Stimulated activated CD4-positive, alpha-beta T cell treated with anti-CD3 and anti-CD28 coated beads, TNF-alpha, amount 100 ng/mL, for 48 hours (primary cell): Measurements from ENCODE around the gene RGS14.
"Not testable (repeated sequence)": the region's sequence is repeated elsewhere in the genome, so short reads cannot be mapped to it uniquely, and the experiment has no call there.

Experiments used
- DNase-seq, 3 donors: peaks; one replicate each; pipeline ENCODE4 v3.0.0-alpha.2; 2020; ENCODE audit warnings: low read depth in 3 of 3

Gene RGS14

GRCh38 chr5:177328545-177329231 is 29.0 kb upstream of the RGS14 start:
- no peak for DNase-seq

- DNase-seq = no peak
These were observed 27.8 kb upstream of the RGS14 start for GRCh38 chr5:177329883-177330282.

GRCh38 chr5:177330991-177331842 is 26.5 kb upstream of the RGS14 start:
- DNase-seq = no peak

GRCh38 chr5:177332031-177332895 is 25.5 kb upstream of the RGS14 start:
- DNase-seq = no peak

GRCh38 chr5:177332896-177333260 is 24.8 kb upstream of the RGS14 start:
- DNase-seq = no peak

GRCh38 chr5:177333420-177334154 is 24.1 kb upstream of the RGS14 start:
- DNase-seq = no peak

- no peak for DNase-seq
These were observed 23.6 kb upstream of the RGS14 start for GRCh38 chr5:177334155-177334551.

GRCh38 chr5:177334781-177335700 is 22.7 kb upstream of the RGS14 start:
- no peak for DNase-seq

- DNase-seq = no peak
These were observed 22.0 kb upstream of the RGS14 start for GRCh38 chr5:177335701-177336065.

GRCh38 chr5:177336112-177336511 is 21.6 kb upstream of the RGS14 start:
- DNase-seq = no peak

- no peak for DNase-seq
These were observed 20.9 kb upstream of the RGS14 start for GRCh38 chr5:177336603-177337494.

- DNase-seq = no peak
These were observed 19.2 kb upstream of the RGS14 start for GRCh38 chr5:177338251-177339106.

GRCh38 chr5:177339107-177339638 is 18.6 kb upstream of the RGS14 start:
- DNase-seq = no peak

- not testable (repeated sequence) for DNase-seq
These were observed 14.7 kb upstream of the RGS14 start for GRCh38 chr5:177343000-177343399.

- DNase-seq = no peak
These were observed 13.9 kb upstream of the RGS14 start for GRCh38 chr5:177343777-177344176.

- no peak for DNase-seq
These were observed 12.8 kb upstream of the RGS14 start for GRCh38 chr5:177344891-177345290.

GRCh38 chr5:177346820-177347219 is 10.9 kb upstream of the RGS14 start:
- no peak for DNase-seq

GRCh38 chr5:177347699-177348098 is 10.0 kb upstream of the RGS14 start:
- DNase-seq = no peak

- DNase-seq = no peak
These were observed 8.4 kb upstream of the RGS14 start for GRCh38 chr5:177349362-177349647.
